Loucy (cell line): ENCODE results near the gene NMT1.

ENCODE experiments used
- H2AFZ ChIP-seq: fragments of 200-600 bp; sonication (generic); 2 replicates; pipeline ENCODE4 v1.6.0; 2016; ENCODE audit warnings: antibody characterized with exemption, mild to moderate bottlenecking, low read length, moderate library complexity
- H3F3A ChIP-seq: fragments of 200-600 bp; 2 replicates; pipeline ENCODE4 v1.6.0; 2016; ENCODE audit warnings: antibody characterized with exemption, low read depth, mild to moderate bottlenecking
- H3K27me3 ChIP-seq: fragments of 200-600 bp; sonication (generic); 2 replicates; pipeline ENCODE4 v1.6.1; 2014; ENCODE audit warnings: low read length, mild to moderate bottlenecking; ENCODE audit not compliant: insufficient read depth, poor library complexity, severe bottlenecking
- H3K36me3 ChIP-seq: fragments of 200-600 bp; sonication (generic); 2 replicates; pipeline ENCODE4 v1.6.1; 2016; ENCODE audit warnings: low read length; ENCODE audit not compliant: insufficient read depth
- H3K4me1 ChIP-seq: fragments of 200-600 bp; sonication (generic); 2 replicates; pipeline ENCODE4 v1.5.1; 2014; ENCODE audit warnings: low read length, mild to moderate bottlenecking; ENCODE audit not compliant: insufficient read depth, poor library complexity, severe bottlenecking
- H3K4me2 ChIP-seq: fragments of 200-600 bp; sonication (generic); 2 replicates; pipeline ENCODE4 v1.6.0; 2014; ENCODE audit warnings: antibody characterized with exemption, low read length, low read depth, mild to moderate bottlenecking; ENCODE audit not compliant: poor library complexity, severe bottlenecking
- H3K4me3 ChIP-seq: fragments of 200-600 bp; sonication (generic); 2 replicates; pipeline ENCODE4 v1.5.1; 2014; ENCODE audit warnings: low read length, mild to moderate bottlenecking, mixed read lengths; ENCODE audit not compliant: poor library complexity, severe bottlenecking
- H3K79me2 ChIP-seq: fragments of 200-600 bp; sonication (generic); 2 replicates; pipeline ENCODE4 v1.6.1; 2014; ENCODE audit warnings: low read length; ENCODE audit not compliant: insufficient read depth
- H3K9ac ChIP-seq: fragments of 200-600 bp; sonication (generic); 2 replicates; pipeline ENCODE4 v1.6.0; 2014; ENCODE audit warnings: mild to moderate bottlenecking, low read depth, low read length, moderate library complexity; ENCODE audit not compliant: poor library complexity, severe bottlenecking
- H3K9me2 ChIP-seq: fragments of 200-600 bp; sonication (generic); replicated peaks from 2 replicates; pipeline ENCODE4 v1.6.1; 2016; ENCODE audit warnings: low read depth, low read length, mixed read lengths
- H3K9me3 ChIP-seq: fragments of 200-600 bp; sonication (generic); 2 replicates; pipeline ENCODE4 v1.6.1; 2014; ENCODE audit warnings: mild to moderate bottlenecking, antibody characterized with exemption, low read length, low read depth; ENCODE audit not compliant: insufficient read depth
- H4K20me1 ChIP-seq: fragments of 200-600 bp; sonication (generic); 2 replicates; pipeline ENCODE4 v1.6.0; 2014; ENCODE audit warnings: antibody characterized with exemption, low read length, mild to moderate bottlenecking; ENCODE audit not compliant: insufficient read depth, poor library complexity, severe bottlenecking
- EZH2phosphoT487 ChIP-seq: fragments of 200-600 bp; IDR thresholded peaks from 2 replicates; pipeline ENCODE4 v1.6.1; 2018; ENCODE audit warnings: antibody characterized with exemption, mild to moderate bottlenecking, moderate library complexity, borderline replicate concordance
- TF ChIP-seq, protein P1 (sequence below): fragments of 200-600 bp; sonication (generic); conservative IDR thresholded peaks from 2 replicates; pipeline ENCODE4 v1.5.1; 2014; ENCODE audit warnings: mild to moderate bottlenecking, antibody characterized with exemption, low read length

Gene NMT1

DNA sequence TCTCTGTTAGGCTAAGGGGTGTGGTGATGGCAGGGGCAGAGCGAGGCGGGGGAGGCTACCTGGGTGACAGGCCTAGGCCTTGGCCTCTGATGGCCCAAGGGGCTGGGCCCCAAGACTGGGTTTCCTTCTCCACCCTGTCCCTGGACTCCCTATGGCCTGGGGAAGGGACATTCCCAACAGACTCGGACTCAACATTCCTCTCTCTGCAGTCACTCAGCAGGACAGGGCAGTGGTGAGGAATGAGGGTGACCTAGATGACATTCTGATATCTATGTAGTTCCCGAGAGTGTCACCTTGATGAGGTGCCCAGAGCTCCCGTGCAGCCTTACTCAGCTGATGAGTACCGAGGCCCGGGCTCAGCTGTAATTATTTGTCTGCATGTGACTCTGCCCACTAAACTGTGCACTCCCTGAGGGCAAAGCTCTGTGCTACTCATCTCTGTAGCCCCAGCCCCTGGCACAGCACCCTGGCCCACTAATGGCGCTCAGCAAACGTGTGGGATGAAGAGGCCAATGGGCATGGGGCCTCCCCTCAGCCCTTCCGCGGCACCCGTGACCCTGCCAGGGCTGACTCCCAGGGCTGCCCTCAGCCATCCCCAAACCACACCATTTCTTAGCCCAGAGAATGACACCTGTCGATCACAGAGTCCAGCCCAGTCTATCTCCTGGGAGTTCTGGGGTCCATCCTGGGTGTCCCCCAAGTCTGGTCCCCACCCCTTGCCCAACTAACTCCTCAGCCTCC lies 69.0 kb downstream of the NMT1 start:
- H3K4me2 ChIP-seq: no peak overlapping the region

DNA sequence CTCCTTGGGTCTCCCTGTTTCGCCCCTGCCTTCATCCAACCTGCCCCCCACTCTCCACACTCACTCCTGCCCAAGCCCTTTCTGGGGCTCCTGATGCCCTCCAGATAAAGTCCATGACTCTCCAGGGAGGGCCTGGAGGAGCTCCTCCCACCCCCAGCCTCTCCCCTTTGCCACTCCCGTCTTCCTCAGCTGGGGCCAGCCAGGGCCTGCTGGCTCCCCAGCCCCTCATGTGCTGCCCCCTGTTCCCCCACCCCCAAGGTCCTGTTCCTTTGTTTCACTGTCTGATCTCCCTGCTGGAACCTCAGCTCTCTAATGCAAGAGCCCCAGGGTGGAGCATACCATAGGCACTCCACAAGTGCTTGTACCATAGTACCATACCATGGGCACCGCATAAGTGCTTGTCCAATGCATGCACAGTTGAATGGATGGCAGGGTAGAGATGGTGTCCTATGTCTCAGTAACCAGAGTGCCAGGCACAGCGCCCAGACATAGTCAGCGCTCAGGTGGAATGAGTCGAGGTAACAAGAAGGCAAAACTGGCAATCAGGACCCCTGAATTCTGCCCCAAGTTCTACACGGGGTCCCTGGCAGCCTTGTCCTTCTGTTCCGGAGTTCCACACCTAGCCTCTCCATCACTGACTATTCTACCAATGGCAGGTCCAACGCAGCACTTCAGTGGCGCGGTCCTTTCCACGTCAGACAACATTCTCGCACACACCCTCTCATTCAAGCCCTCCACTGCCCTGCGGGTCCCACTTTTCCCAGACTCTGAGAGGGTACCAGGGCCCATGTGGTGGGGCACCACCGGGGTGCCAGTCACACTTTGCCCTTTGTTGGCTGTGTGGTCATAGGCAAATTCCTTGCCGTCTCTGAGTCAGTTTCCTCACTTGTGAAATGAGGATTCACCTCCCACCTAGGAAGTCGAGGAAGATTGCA lies 69.8 kb downstream of the NMT1 start:
- TF ChIP-seq, protein P1, sequence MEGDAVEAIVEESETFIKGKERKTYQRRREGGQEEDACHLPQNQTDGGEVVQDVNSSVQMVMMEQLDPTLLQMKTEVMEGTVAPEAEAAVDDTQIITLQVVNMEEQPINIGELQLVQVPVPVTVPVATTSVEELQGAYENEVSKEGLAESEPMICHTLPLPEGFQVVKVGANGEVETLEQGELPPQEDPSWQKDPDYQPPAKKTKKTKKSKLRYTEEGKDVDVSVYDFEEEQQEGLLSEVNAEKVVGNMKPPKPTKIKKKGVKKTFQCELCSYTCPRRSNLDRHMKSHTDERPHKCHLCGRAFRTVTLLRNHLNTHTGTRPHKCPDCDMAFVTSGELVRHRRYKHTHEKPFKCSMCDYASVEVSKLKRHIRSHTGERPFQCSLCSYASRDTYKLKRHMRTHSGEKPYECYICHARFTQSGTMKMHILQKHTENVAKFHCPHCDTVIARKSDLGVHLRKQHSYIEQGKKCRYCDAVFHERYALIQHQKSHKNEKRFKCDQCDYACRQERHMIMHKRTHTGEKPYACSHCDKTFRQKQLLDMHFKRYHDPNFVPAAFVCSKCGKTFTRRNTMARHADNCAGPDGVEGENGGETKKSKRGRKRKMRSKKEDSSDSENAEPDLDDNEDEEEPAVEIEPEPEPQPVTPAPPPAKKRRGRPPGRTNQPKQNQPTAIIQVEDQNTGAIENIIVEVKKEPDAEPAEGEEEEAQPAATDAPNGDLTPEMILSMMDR: no peak
- no peak for TF ChIP-seq EZH2phosphoT487
- Histone ChIP-seq H3K9me2 (no peaks in the 10 kb centered on the region), H3K9me3 (no peaks in the 10 kb centered on the region), H2AFZ (no peak overlapping the region), H3K79me2 (peaks cover 4% of the 10 kb centered on the region; the same call in 1 of the 2 replicates), H3K4me2 (no peak overlapping the region), H3K4me3 (peak overlapping the region; percentile 96), H4K20me1 (no peaks in the 10 kb centered on the region), H3F3A (no peaks in the 10 kb centered on the region), H3K4me1 (peaks cover 7% of the 10 kb centered on the region), H3K36me3 (no peaks in the 10 kb centered on the region), H3K9ac (no peak overlapping the region), H3K27me3 (no peaks in the 10 kb centered on the region)

More for the DNA sequence above, 69.0 kb downstream of the NMT1 start:
- Histone ChIP-seq H3K79me2 (no peaks in the 10 kb centered on the region), H3K4me1 (peaks cover 6% of the 10 kb centered on the region), H3F3A (no peaks in the 10 kb centered on the region), H4K20me1 (no peaks in the 10 kb centered on the region), H3K27me3 (no peaks in the 10 kb centered on the region), H3K4me3 (no peak overlapping the region), H3K9me3 (no peaks in the 10 kb centered on the region), H3K9ac (no peak overlapping the region), H3K36me3 (no peaks in the 10 kb centered on the region), H3K9me2 (no peaks in the 10 kb centered on the region), H2AFZ (no peak overlapping the region)
- TF ChIP-seq, protein P1: no peak
- no peak for TF ChIP-seq EZH2phosphoT487

DNA sequence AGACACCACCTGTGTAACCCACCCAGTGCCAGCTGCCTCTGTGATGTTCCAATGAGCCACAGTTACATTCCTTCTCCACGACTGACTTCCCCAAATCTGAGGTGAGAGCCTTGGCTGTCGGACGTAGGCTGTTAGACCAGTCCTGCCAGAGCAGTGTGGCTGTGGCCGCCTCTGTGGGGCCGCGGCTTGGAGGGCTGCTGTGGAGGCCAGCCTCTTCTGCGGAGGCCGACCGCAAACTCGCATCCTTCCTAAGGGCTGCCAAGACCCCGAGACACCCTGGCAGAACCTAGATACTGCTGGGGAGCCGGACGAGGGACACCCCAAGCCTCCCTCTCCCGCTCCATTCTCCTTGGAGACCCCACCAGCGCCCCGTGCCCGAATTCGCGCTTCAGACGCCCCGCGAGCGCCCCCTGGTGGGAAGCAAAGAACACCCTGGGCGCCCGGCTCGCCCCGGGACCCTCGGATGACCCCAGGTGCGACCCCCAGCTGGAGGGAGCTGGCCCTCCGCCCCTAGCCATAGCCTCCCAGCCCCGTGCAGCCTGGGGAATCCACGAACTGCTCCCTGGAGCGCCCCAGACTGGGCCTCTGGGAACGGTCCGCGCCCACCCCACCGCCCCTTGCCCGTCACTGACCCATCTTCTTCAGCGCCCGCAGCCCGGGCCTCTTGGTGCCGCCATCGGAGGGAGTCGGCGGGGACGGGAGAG lies 70.7 kb downstream of the NMT1 start:
- Histone ChIP-seq H4K20me1 (no peaks in the 10 kb centered on the region), H3K9ac (peak overlapping the region; percentile 45), H3F3A (no peaks in the 10 kb centered on the region), H2AFZ (peak overlapping the region; percentile 67; the same call in 1 of the 2 replicates), H3K4me2 (peak overlapping the region; percentile 82), H3K27me3 (no peaks in the 10 kb centered on the region), H3K4me1 (peaks cover 15% of the 10 kb centered on the region), H3K4me3 (peak overlapping the region; percentile 96), H3K9me3 (no peaks in the 10 kb centered on the region), H3K36me3 (no peaks in the 10 kb centered on the region), H3K9me2 (no peaks in the 10 kb centered on the region), H3K79me2 (peaks cover 12% of the 10 kb centered on the region; the same call in 1 of the 2 replicates)
- TF ChIP-seq, protein P1: peak; percentile 86
- no peak for TF ChIP-seq EZH2phosphoT487
